Muscle of leg (tissue), 11 donors: Measurements from ENCODE around the gene GPLD1. TPM values are rescaled to one million over a fixed set of nuclear protein-coding genes. Genes with fewer than 3 reads are reported as not detected.
"Not testable (repeated sequence)": the region's sequence is repeated elsewhere in the genome, so short reads cannot be mapped to it uniquely, and the experiment has no call there.

ENCODE experiments used
- DNase-seq: peaks from one replicate; pipeline ENCODE4 v3.0.0; 2013
- H3K27ac ChIP-seq: one replicate; pipeline ENCODE4 v1.5.1; 2013; ENCODE audit warnings: mild to moderate bottlenecking, low read length, control low read depth
- H3K27me3 ChIP-seq: one replicate; pipeline ENCODE4 v1.6.1; 2013; ENCODE audit warnings: low read length; ENCODE audit not compliant: control insufficient read depth, insufficient read depth
- H3K36me3 ChIP-seq: one replicate; pipeline ENCODE4 v1.6.1; 2013; ENCODE audit warnings: low read length; ENCODE audit not compliant: control insufficient read depth, insufficient read depth
- H3K4me1 ChIP-seq: one replicate; pipeline ENCODE4 v1.6.1; 2013; ENCODE audit warnings: low read length; ENCODE audit not compliant: control insufficient read depth, insufficient read depth
- H3K4me3 ChIP-seq: one replicate; pipeline ENCODE4 v1.5.1; 2013; ENCODE audit warnings: low read length, control low read depth
- H3K9me3 ChIP-seq: replicated peaks from 2 replicates; pipeline ENCODE4 v1.6.1; 2013; ENCODE audit warnings: low read depth, low read length; ENCODE audit not compliant: control insufficient read depth
- WGBS: methylation state at CpG from one replicate; pipeline ENCODE4 v1.1.5; 2013; ENCODE audit warnings: missing lambda C conversion rate; ENCODE audit not compliant: insufficient coverage; 5-methylcytosine and 5-hydroxymethylcytosine counted together
- polyA plus RNA-seq, 8 donors: library from polyadenylated mRNA; unstranded; fragments of 120-200 nt; gene quantifications; one replicate each; pipeline versions ENCODE4 v1.2.1 to v1.2.3, GENCODE V29; 2013; ENCODE audit warnings: inconsistent platforms in 1 of 8, low replicate concordance in 1 of 8; ENCODE audit not compliant: insufficient read length in 8 of 8, insufficient read depth in 1 of 8
- total RNA-seq: library from RNA; stranded (reverse); fragments of 120-200 nt; gene quantifications from one replicate; pipeline ENCODE4 v1.2.4, GENCODE V29; 2013

The GPLD1 gene
- total and polyA plus RNA-seq, 9 donors, result 1.6 to 2.7 (median 2.0) TPM

GRCh38 chr6:24387818-24388217 lies 101.6 kb downstream of the GPLD1 start:
- no peak overlapping the region for H3K27ac ChIP-seq
- H3K9me3 ChIP-seq, result no peaks in the 10 kb centered on the region
- H3K4me1 ChIP-seq, result no peaks in the 10 kb centered on the region
- DNase-seq, result no peak
- no peak overlapping the region for H3K4me3 ChIP-seq
- WGBS, result no CpG with 5 or more reads among the region's 1 CpG
- H3K36me3 ChIP-seq, result no peaks in the 10 kb centered on the region
- no peaks in the 10 kb centered on the region for H3K27me3 ChIP-seq

- Histone ChIP-seq H3K4me3 (no peak overlapping the region), H3K9me3 (no peaks in the 10 kb centered on the region), H3K4me1 (no peaks in the 10 kb centered on the region), H3K36me3 (no peaks in the 10 kb centered on the region), H3K27ac (no peak overlapping the region), H3K27me3 (no peaks in the 10 kb centered on the region)
- 68% methylated on average over 4 of the region's 8 CpGs for WGBS
- DNase-seq, result no peak
Measured at GRCh38 chr6:24385536-24386269, 103.7 kb downstream of the GPLD1 start.

DNA sequence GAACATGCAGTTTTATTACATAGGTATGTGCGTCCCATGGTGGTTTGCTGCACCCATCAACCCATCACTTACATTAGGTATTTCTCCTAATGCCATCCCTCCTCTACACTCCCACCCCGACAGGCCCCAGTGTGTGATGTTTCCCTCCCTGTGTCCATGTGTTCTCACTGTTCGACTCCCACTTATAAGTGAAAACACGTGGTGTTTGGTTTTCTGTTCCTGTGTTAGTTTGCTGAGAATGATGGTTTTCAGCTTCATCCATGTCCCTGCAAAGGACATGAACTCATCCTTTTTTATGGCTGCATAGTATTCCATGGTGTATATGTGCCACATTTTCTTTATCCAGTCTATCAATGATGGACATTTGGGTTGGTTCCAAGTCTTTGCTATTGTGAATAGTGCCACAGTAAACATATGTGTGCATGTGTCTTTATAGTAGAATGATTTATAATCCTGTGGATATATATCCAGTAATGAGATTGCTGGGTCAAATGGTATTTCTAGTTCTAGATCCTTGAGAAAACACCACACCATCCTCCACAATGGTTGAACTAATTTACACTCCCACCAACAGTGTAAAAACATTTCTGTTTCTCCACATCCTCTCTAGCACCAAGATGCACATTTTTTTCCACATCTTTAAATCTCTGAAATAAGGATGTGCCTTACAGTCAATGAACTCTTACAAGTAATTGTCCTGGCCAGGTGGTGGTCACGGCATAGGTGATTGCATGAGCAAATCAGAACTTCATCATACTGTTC lies 104.8 kb downstream of the GPLD1 start:
- DNase-seq, H3K4me1 ChIP-seq, H3K27ac ChIP-seq, H3K4me3 ChIP-seq, H3K27me3 ChIP-seq, H3K36me3 ChIP-seq, H3K9me3 ChIP-seq: not testable (repeated sequence)
- no CpG with 5 or more reads among the region's 5 CpGs for WGBS

- H3K4me1 ChIP-seq, result not testable (repeated sequence)
Measured at GRCh38 chr6:24382891-24383494, 106.4 kb downstream of the GPLD1 start.

DNA sequence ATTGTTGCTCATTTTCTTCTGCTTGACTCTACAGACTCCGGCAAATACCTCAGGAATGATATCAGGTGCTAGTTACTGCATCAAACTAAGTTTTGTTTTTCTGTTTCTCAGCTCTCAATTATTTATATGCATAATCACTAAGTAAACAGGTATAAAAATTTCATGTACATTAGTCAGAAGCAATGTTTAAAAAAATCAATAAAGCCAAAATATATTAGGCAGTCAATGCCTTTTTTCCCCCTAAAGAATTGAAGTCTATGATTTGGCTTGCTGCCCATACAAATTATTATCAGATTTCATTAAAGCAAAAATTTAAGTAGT lies 107.2 kb downstream of the GPLD1 start:
- Histone ChIP-seq H3K4me3 (no peak overlapping the region), H3K27ac (no peak overlapping the region), H3K4me1 (no peaks in the 10 kb centered on the region), H3K9me3 (no peaks in the 10 kb centered on the region), H3K27me3 (no peaks in the 10 kb centered on the region), H3K36me3 (no peaks in the 10 kb centered on the region)
- no peak for DNase-seq
- no CpG with 5 or more reads among the region's 1 CpG for WGBS

More at GRCh38 chr6:24382891-24383494, 106.4 kb downstream of the GPLD1 start:
- not testable (repeated sequence) for H3K9me3 ChIP-seq, H3K4me3 ChIP-seq, H3K27ac ChIP-seq, DNase-seq, H3K36me3 ChIP-seq, H3K27me3 ChIP-seq
- WGBS, result 85% methylated on average over 2 of the region's 9 CpGs

DNA sequence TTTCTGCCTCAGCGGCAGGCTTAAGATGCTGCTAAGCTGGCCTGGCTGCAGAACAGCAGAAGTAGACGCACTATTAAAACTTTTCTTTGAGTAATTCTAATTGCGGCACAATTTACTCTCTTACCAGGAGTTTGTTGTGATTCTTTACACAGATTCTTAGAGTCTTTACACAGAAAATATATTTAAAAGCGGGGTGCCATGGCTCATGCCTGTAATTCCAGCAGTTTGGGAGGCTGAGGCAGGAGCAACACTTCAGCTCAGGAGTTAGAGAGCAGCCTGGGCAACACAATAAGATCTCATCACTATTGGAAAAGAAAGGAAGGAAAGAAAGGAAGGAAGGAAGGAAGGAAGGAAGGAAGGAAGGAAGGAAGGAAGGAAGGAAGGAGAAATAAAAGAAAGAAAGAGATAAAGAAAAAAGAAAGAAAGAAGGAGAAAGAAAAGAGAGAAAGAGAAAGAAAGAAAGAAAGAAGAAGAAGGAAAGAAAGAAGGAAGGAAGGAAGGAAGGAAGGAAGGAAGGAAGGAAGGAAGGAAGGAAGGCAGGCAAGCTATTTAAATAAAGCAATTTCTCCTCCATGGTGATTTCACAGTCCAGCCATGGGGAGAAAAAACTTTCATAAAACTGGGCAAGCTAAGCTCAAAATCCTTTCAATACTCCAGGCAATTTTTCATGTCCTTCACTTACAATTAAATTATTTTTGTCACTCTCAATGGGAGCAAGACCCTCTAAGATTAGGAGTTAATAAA lies 107.7 kb downstream of the GPLD1 start:
- Histone ChIP-seq H3K9me3 (no peaks in the 10 kb centered on the region), H3K36me3 (no peaks in the 10 kb centered on the region), H3K27me3 (no peaks in the 10 kb centered on the region), H3K27ac (no peak overlapping the region), H3K4me3 (no peak overlapping the region), H3K4me1 (no peaks in the 10 kb centered on the region)
- WGBS, result 71% methylated on average over 1 of the region's 4 CpGs
- no peak for DNase-seq

DNA sequence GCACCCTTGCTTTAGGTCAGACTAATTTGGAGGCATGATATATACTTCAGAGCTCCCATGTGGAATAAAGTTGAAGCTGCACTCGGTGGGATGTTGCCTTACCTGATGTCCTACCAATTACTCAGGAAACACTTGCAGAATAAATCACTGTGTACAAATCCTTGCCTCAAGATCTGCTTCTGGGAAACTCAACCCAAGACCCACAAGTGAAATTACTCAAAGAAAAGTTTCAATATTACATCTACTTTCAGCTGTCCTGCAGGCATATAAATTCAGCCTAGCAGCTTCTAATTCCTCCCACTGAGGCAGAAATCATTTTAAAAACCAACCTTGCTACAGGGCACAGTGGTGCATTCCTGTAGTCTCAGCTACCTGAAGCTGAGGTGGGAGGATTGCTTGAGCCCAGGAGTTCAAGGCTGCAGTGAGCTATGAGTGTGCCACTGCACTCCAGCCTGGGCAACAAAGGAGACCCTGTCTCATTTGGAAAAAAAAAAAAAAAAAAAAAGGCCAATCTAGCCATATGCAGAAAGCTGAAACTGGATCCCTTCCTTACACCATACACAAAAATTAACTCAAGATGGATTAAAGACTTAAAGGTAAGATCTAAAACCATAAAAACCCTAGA lies 110.8 kb downstream of the GPLD1 start:
- H3K4me1 ChIP-seq, result no peaks in the 10 kb centered on the region
- no peak for DNase-seq
- no peaks in the 10 kb centered on the region for H3K27me3 ChIP-seq
- no peaks in the 10 kb centered on the region for H3K9me3 ChIP-seq
- WGBS, result 20% methylated on average over 1 of the region's 1 CpG
- H3K27ac ChIP-seq, result no peak overlapping the region
- no peaks in the 10 kb centered on the region for H3K36me3 ChIP-seq
- no peak overlapping the region for H3K4me3 ChIP-seq

Other genes with a start within 250 kb of the GPLD1 start
- gene DCDC2, start 131.5 kb downstream of the GPLD1 start, total RNA-seq, result 0.04 TPM
- gene DCDC2, start 131.5 kb downstream of the GPLD1 start, polyA plus RNA-seq, result under 1 TPM; 0.04 to 0.60 (median 0.19) TPM
- 17.3 TPM for gene MRS2, start 86.6 kb downstream of the GPLD1 start, total RNA-seq
- gene MRS2, start 86.6 kb downstream of the GPLD1 start, polyA plus RNA-seq, result 10 to 100 TPM; 17.7 to 23.6 (median 19.2) TPM
- 5.9 TPM for gene ALDH5A1, start 5.4 kb upstream of the GPLD1 start, total RNA-seq
- gene ALDH5A1, start 5.4 kb upstream of the GPLD1 start, polyA plus RNA-seq, result 1 to 10 TPM; 7.0 to 9.4 (median 8.2) TPM
- gene KIAA0319, start 156.6 kb upstream of the GPLD1 start, total RNA-seq, result 0.04 TPM
- under 1 TPM; 0.05 to 0.17 (median 0.06) TPM for gene KIAA0319, start 156.6 kb upstream of the GPLD1 start, polyA plus RNA-seq
- 16.0 TPM for gene TDP2, start 177.3 kb upstream of the GPLD1 start, total RNA-seq
- gene TDP2, start 177.3 kb upstream of the GPLD1 start, polyA plus RNA-seq, result 10 to 100 TPM; 23.0 to 33.0 (median 26.8) TPM
- gene ACOT13, start 177.5 kb upstream of the GPLD1 start, total RNA-seq, result 21.0 TPM
- 10 to 100 TPM; 13.6 to 17.6 (median 15.2) TPM for gene ACOT13, start 177.5 kb upstream of the GPLD1 start, polyA plus RNA-seq
- gene C6orf62, start 229.6 kb upstream of the GPLD1 start, total RNA-seq, result 67.6 TPM
- 10 to 100 TPM; 65.9 to 94.5 (median 88.8) TPM for gene C6orf62, start 229.6 kb upstream of the GPLD1 start, polyA plus RNA-seq